Stimulated activated naive CD8-positive, alpha-beta T cell treated with anti-CD3 and anti-CD28 coated beads, Interleukin-15, amount 100 ng/mL, for 72 hours (primary cell): ENCODE results near the gene CREBBP.
A peak's percentile ranks its signal among the peaks of the same experiment; 100 is the strongest.

Source experiments
- ATAC-seq: fragments of 150-1000 bp; cut with Tn5 transposase; 2 replicates; pipeline ENCODE4 v1.10.0; 2021; ENCODE audit warnings: mild to moderate bottlenecking, moderate library complexity
- DNase-seq, 2 donors: peaks; one replicate each; pipeline ENCODE4 v3.0.0; 2021 to 2022
- H3K27ac Mint-ChIP-seq, 2 donors: one replicate each; pipeline ENCODE4 v1.8.0; 2022; ENCODE audit warnings: mild to moderate bottlenecking in 2 of 2, mixed read lengths in 2 of 2, moderate library complexity in 2 of 2
- H3K27me3 Mint-ChIP-seq: one replicate; pipeline ENCODE4 v1.8.0; 2022; ENCODE audit warnings: mixed read lengths
- H3K4me1 Mint-ChIP-seq: one replicate; pipeline ENCODE4 v1.8.0; 2022; ENCODE audit warnings: mild to moderate bottlenecking, mixed read lengths
- H3K4me3 Mint-ChIP-seq, 2 donors: one replicate each; pipeline ENCODE4 v1.8.0; 2022; ENCODE audit warnings: mild to moderate bottlenecking in 2 of 2, mixed read lengths in 2 of 2, moderate library complexity in 1 of 2
- H3K9me3 Mint-ChIP-seq, 2 donors: one replicate each; pipeline ENCODE4 v1.8.0; 2022; ENCODE audit warnings: mixed read lengths in 2 of 2

CREBBP gene

GRCh38 chr16:3846595-3847091, 33.9 kb downstream of the CREBBP start:
- H3K4me1 Mint-ChIP-seq: peaks cover 52% of the 10 kb centered on the region
- H3K27me3 Mint-ChIP-seq: no peaks in the 10 kb centered on the region
- H3K27ac Mint-ChIP-seq: peak overlapping the region in 1 of 2 donors; percentile 40

GRCh38 chr16:3846087-3846486, 34.4 kb downstream of the CREBBP start:
- H3K27ac Mint-ChIP-seq: no peak overlapping the region
- no peak for ATAC-seq
- no peak for DNase-seq
- H3K4me3 Mint-ChIP-seq: no peak overlapping the region
- H3K4me1 Mint-ChIP-seq: peaks cover 52% of the 10 kb centered on the region
- no peaks in the 10 kb centered on the region for H3K27me3 Mint-ChIP-seq
- no peaks in the 10 kb centered on the region for H3K9me3 Mint-ChIP-seq

More at GRCh38 chr16:3846595-3847091, 33.9 kb downstream of the CREBBP start:
- DNase-seq (no peak), ATAC-seq (no peak)
- Mint-ChIP-seq H3K9me3 (no peaks in the 10 kb centered on the region), H3K4me3 (no peak overlapping the region)

GRCh38 chr16:3842994-3843393, 37.5 kb downstream of the CREBBP start:
- Mint-ChIP-seq H3K27ac (no peak overlapping the region), H3K4me1 (peaks cover 51% of the 10 kb centered on the region)
- no peak for ATAC-seq

GRCh38 chr16:3841729-3842508, 38.6 kb downstream of the CREBBP start:
- ATAC-seq: no peak
- DNase-seq: no peak
- H3K9me3 Mint-ChIP-seq: no peaks in the 10 kb centered on the region
- no peaks in the 10 kb centered on the region for H3K27me3 Mint-ChIP-seq
- no peak overlapping the region for H3K4me3 Mint-ChIP-seq
- no peak overlapping the region for H3K27ac Mint-ChIP-seq
- peaks cover 45% of the 10 kb centered on the region for H3K4me1 Mint-ChIP-seq

More at GRCh38 chr16:3842994-3843393, 37.5 kb downstream of the CREBBP start:
- DNase-seq: no peak
- Mint-ChIP-seq H3K27me3 (no peaks in the 10 kb centered on the region), H3K9me3 (no peaks in the 10 kb centered on the region), H3K4me3 (no peak overlapping the region)

GRCh38 chr16:3839402-3840184, 40.9 kb downstream of the CREBBP start:
- DNase-seq (no peak), ATAC-seq (no peak)
- H3K9me3 Mint-ChIP-seq: no peaks in the 10 kb centered on the region
- H3K4me3 Mint-ChIP-seq: peak overlapping the region in 1 of 2 donors; percentile 24
- H3K4me1 Mint-ChIP-seq: peaks cover 25% of the 10 kb centered on the region
- no peak overlapping the region for H3K27ac Mint-ChIP-seq
- no peaks in the 10 kb centered on the region for H3K27me3 Mint-ChIP-seq

- ATAC-seq (no peak), DNase-seq (no peak)
- Mint-ChIP-seq H3K4me1 (peaks cover 21% of the 10 kb centered on the region), H3K27me3 (no peaks in the 10 kb centered on the region), H3K9me3 (peaks cover 2 to 3% of the 10 kb centered on the region in 2 donors), H3K4me3 (no peak overlapping the region), H3K27ac (no peak overlapping the region)
Observed at GRCh38 chr16:3838600-3839401, 41.7 kb downstream of the CREBBP start.

GRCh38 chr16:3837851-3838586, 42.5 kb downstream of the CREBBP start:
- Mint-ChIP-seq H3K9me3 (peaks cover 10% of the 10 kb centered on the region in 2 donors), H3K27ac (no peak overlapping the region), H3K27me3 (no peaks in the 10 kb centered on the region), H3K4me3 (no peak overlapping the region), H3K4me1 (peaks cover 21% of the 10 kb centered on the region)
- no peak for ATAC-seq
- DNase-seq: no peak

- H3K4me1 Mint-ChIP-seq: peaks cover 13% of the 10 kb centered on the region
- H3K4me3 Mint-ChIP-seq: no peak overlapping the region
- peaks cover 10 to 12% of the 10 kb centered on the region in 2 donors for H3K9me3 Mint-ChIP-seq
- H3K27ac Mint-ChIP-seq: no peak overlapping the region
- H3K27me3 Mint-ChIP-seq: no peaks in the 10 kb centered on the region
- ATAC-seq: no peak
- no peak for DNase-seq
Observed at GRCh38 chr16:3836641-3837040, 43.9 kb downstream of the CREBBP start.

GRCh38 chr16:3835089-3835602, 45.4 kb downstream of the CREBBP start:
- Mint-ChIP-seq H3K4me1 (peaks cover 24% of the 10 kb centered on the region), H3K27ac (no peak overlapping the region), H3K9me3 (peaks cover 10 to 12% of the 10 kb centered on the region in 2 donors), H3K4me3 (no peak overlapping the region), H3K27me3 (no peaks in the 10 kb centered on the region)
- DNase-seq (no peak), ATAC-seq (no peak)

- Mint-ChIP-seq H3K27ac (no peak overlapping the region), H3K4me3 (no peak overlapping the region), H3K4me1 (peaks cover 25% of the 10 kb centered on the region), H3K27me3 (no peaks in the 10 kb centered on the region), H3K9me3 (peaks cover 10 to 12% of the 10 kb centered on the region in 2 donors)
- DNase-seq (no peak), ATAC-seq (no peak)
Observed at GRCh38 chr16:3832668-3833067, 47.8 kb downstream of the CREBBP start.

- no peak for DNase-seq
- Mint-ChIP-seq H3K4me1 (peaks cover 39% of the 10 kb centered on the region), H3K9me3 (peaks cover 10 to 12% of the 10 kb centered on the region in 2 donors), H3K4me3 (no peak overlapping the region), H3K27ac (no peak overlapping the region), H3K27me3 (no peaks in the 10 kb centered on the region)
- no peak for ATAC-seq
Observed at GRCh38 chr16:3830625-3831254, 49.8 kb downstream of the CREBBP start.

GRCh38 chr16:3829631-3830536, 50.6 kb downstream of the CREBBP start:
- Mint-ChIP-seq H3K27ac (no peak overlapping the region), H3K27me3 (no peaks in the 10 kb centered on the region), H3K9me3 (peaks cover 10 to 12% of the 10 kb centered on the region in 2 donors), H3K4me3 (no peak overlapping the region), H3K4me1 (peaks cover 47% of the 10 kb centered on the region)
- ATAC-seq: no peak
- no peak for DNase-seq

GRCh38 chr16:3825940-3826339, 54.6 kb downstream of the CREBBP start:
- Mint-ChIP-seq H3K4me1 (peaks cover 78% of the 10 kb centered on the region), H3K27me3 (no peaks in the 10 kb centered on the region), H3K4me3 (no peak overlapping the region), H3K9me3 (no peaks in the 10 kb centered on the region), H3K27ac (no peak overlapping the region)
- DNase-seq (no peak), ATAC-seq (no peak)
